Tibial nerve (tissue), 4 donors: Measurements from ENCODE around the gene TBC1D8. TPM values are rescaled to one million over a fixed set of nuclear protein-coding genes. Genes with fewer than 3 reads are reported as not detected.

Source experiments
- DNase-seq, 2 donors: peaks; one replicate each; pipeline ENCODE4 v3.0.0-alpha.2; 2019; ENCODE audit warnings: low spot score in 2 of 2
- H3K27ac ChIP-seq, 4 donors: fragments of 200-600 bp; sonication (generic) in 3 of 4; one replicate each; pipeline ENCODE4 v1.5.1; 2017 to 2019; ENCODE audit warnings: mild to moderate bottlenecking in 1 of 4
- H3K27me3 ChIP-seq, 2 donors: fragments of 200-600 bp; sonication (generic) in 1 of 2; one replicate each; pipeline versions ENCODE4 v1.5.1 to v1.6.0; 2017 to 2019
- H3K36me3 ChIP-seq, 3 donors: fragments of 200-600 bp; sonication (generic); one replicate each; pipeline ENCODE4 v1.5.1; 2018 to 2019
- H3K4me1 ChIP-seq, 4 donors: fragments of 200-600 bp; sonication (generic) in 3 of 4; one replicate each; pipeline ENCODE4 v1.5.1; 2017 to 2019
- H3K4me3 ChIP-seq, 4 donors: fragments of 200-600 bp; sonication (generic) in 3 of 4; one replicate each; pipeline ENCODE4 v1.5.1; 2017 to 2019; ENCODE audit warnings: mild to moderate bottlenecking in 1 of 4, moderate library complexity in 1 of 4
- H3K9me3 ChIP-seq, 4 donors: fragments of 200-600 bp; sonication (generic) in 3 of 4; one replicate each; pipeline ENCODE4 v1.5.1; 2017 to 2019
- EP300 ChIP-seq, 2 donors: sonication (generic); formaldehyde crosslinking; IDR thresholded peaks; one replicate each; pipeline ENCODE4 v1.6.1; 2017; ENCODE audit warnings: antibody characterized with exemption in 2 of 2, mild to moderate bottlenecking in 1 of 2
- POLR2A ChIP-seq, 2 donors: fragments of 450-650 bp; IDR thresholded peaks; one replicate each; pipeline ENCODE4 v1.6.1; 2017; ENCODE audit warnings: antibody characterized with exemption in 2 of 2, mild to moderate bottlenecking in 2 of 2, moderate library complexity in 2 of 2
- WGBS, 2 donors: methylation state at CpG; one replicate each; pipeline ENCODE4 v1.1.5; 2018; 5-methylcytosine and 5-hydroxymethylcytosine counted together
- total RNA-seq, 4 donors: library from RNA; depleted of rRNA; stranded (reverse); fragments of >200 nt; gene quantifications; one replicate each; pipeline ENCODE4 v1.1.0, GENCODE V29; 2016
- TF ChIP-seq, protein P1 (sequence below), 5 experiments: fragments of 200-600 bp in 3 of 5; fragments of 450-650 bp in 2 of 5; sonication (generic) in 3 of 5; IDR thresholded peaks; one replicate each; pipeline ENCODE4 v1.5.1; 2016 to 2019; ENCODE audit warnings: antibody characterized with exemption in 5 of 5, mild to moderate bottlenecking in 3 of 5, moderate library complexity in 2 of 5

The TBC1D8 gene
- total RNA-seq, 4 donors from 2014 or later = 42.4 to 87.9 (median 47.3) TPM

DNA sequence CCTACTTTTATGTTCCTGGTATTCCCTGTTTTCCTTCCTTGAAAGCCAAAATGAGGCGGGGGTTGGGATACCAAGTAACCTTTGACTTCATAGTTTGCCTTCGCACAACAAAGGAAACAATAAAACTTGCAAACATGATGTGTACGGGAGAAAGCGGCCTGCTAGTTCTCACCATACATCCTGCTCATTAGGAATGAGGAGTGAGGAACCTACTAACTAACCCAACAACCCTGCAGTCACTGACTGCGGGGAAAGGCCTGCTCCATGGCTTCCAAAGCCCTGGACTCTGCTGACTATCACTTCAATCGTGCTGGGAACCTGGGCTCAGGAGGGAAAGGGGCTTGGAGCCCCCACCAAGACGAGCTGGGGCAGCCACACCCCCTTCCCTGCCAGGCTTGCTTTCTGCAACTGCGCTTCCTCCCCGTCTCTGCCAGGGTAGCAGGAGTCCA, 124.9 kb downstream of the TBC1D8 start:
- Histone ChIP-seq H3K36me3 (peaks cover 2 to 58% (median 4%) of the 10 kb centered on the region in 3 donors), H3K27me3 (no peaks in the 10 kb centered on the region), H3K27ac (no peak overlapping the region), H3K4me1 (no peaks in the 10 kb centered on the region), H3K9me3 (no peaks in the 10 kb centered on the region), H3K4me3 (no peak overlapping the region)
- no peak for DNase-seq
- WGBS, 2 donors = 53 to 54% methylated on average over 9 of the region's 9 CpGs
- TF ChIP-seq POLR2A (IDR thresholded peaks at IDR 0.05) (no peak), EP300 (IDR thresholded peaks at IDR 0.05) (no peak)
- TF ChIP-seq, protein P1, sequence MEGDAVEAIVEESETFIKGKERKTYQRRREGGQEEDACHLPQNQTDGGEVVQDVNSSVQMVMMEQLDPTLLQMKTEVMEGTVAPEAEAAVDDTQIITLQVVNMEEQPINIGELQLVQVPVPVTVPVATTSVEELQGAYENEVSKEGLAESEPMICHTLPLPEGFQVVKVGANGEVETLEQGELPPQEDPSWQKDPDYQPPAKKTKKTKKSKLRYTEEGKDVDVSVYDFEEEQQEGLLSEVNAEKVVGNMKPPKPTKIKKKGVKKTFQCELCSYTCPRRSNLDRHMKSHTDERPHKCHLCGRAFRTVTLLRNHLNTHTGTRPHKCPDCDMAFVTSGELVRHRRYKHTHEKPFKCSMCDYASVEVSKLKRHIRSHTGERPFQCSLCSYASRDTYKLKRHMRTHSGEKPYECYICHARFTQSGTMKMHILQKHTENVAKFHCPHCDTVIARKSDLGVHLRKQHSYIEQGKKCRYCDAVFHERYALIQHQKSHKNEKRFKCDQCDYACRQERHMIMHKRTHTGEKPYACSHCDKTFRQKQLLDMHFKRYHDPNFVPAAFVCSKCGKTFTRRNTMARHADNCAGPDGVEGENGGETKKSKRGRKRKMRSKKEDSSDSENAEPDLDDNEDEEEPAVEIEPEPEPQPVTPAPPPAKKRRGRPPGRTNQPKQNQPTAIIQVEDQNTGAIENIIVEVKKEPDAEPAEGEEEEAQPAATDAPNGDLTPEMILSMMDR (IDR thresholded peaks at IDR 0.05) = no peak

DNA sequence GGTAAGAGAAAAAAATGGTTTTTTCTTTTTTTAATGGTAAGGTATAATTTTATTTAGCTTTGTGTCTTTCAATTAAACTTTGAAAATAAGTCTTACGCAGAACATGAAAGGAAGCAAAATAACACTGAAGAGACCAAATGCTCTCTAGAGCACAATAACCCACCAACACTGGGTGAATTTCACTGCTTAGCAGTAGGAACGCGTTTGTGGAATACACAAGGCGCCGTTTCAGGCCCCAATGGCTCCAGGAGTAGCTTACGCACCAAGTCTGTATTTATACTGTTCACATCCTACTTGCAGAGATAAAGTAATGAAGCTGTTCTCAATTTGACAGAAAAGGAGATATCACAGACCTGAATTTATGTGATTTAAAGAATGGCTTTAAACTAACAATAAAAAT, 125.6 kb downstream of the TBC1D8 start:
- no peak overlapping the region for H3K27ac ChIP-seq
- no peaks in the 10 kb centered on the region for H3K9me3 ChIP-seq
- H3K4me3 ChIP-seq = no peak overlapping the region
- no peak for TF ChIP-seq EP300 (IDR thresholded peaks at IDR 0.05)
- TF ChIP-seq, protein P1 (IDR thresholded peaks at IDR 0.05) = no peak
- TF ChIP-seq POLR2A (IDR thresholded peaks at IDR 0.05) = no peak
- H3K4me1 ChIP-seq = no peaks in the 10 kb centered on the region
- H3K36me3 ChIP-seq = peaks cover 2 to 62% (median 4%) of the 10 kb centered on the region in 3 donors
- no peaks in the 10 kb centered on the region for H3K27me3 ChIP-seq
- no peak for DNase-seq
- 85% methylated on average over 6 of the region's 6 CpGs for WGBS, 2 donors

DNA sequence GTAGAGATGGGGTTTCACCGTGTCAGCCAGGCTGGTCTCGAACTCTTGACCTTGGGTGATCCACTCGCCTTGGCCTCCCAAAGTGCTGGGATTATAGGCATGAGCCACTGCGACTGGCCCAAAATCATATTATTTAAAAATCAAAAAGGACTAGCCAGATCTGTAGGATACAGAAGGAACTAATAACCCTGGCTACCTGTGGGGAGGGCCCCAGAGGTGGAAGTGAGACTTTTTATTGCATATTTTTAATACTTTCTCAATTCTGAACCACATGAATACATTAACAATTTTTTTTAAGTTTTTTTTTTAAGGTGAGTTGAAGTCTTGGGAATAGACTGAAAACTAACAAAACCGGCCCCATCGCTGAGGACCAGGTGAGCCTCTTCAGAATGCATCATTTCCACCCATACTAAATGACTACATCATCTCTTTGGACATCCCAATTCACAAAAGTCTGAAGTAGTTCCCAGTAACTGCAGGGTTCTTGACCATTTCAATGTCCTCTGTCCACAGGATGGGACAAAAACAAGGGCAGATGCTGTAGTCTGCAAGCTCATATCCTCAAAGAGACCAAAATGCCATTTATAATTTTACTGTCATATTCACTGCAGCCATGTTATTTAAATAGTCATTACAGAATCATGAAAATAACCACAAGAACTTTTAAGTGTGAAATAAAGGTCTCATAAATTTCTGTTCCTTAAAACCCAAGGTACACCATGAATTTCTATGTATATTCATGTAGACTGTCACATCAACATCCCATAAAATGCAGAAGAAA, 127.7 kb downstream of the TBC1D8 start:
- Histone ChIP-seq H3K4me1 (no peaks in the 10 kb centered on the region), H3K4me3 (no peak overlapping the region), H3K36me3 (peaks cover 2 to 67% (median 4%) of the 10 kb centered on the region in 3 donors), H3K27ac (no peak overlapping the region), H3K27me3 (no peaks in the 10 kb centered on the region), H3K9me3 (no peaks in the 10 kb centered on the region)
- 91 to 95% methylated on average over 6 of the region's 6 CpGs for WGBS, 2 donors
- TF ChIP-seq, protein P1 (IDR thresholded peaks at IDR 0.05) = no peak
- TF ChIP-seq POLR2A (IDR thresholded peaks at IDR 0.05) (no peak), EP300 (IDR thresholded peaks at IDR 0.05) (no peak)
- no peak for DNase-seq

DNA sequence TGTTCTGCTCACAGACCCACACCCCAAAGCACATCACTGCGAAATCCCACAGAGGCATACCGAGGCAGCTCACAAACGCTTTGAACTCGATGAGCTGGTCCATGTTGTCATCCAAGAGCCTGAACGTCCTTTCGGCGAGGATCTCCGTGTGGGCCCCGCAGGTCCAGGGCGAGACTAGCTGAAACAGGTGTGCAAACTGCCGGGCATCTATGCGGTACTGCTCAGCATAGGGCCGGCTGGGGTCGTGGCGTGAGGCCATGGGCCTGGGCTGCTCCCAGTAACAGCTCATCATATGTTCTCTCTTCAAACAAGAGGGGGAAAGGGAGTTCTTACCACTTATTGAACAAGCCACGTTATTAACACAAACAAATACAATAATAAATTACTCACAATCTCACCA, 129.0 kb downstream of the TBC1D8 start:
- no peak overlapping the region for H3K27ac ChIP-seq
- no peaks in the 10 kb centered on the region for H3K9me3 ChIP-seq
- 84% methylated on average over 14 to 16 of the region's 16 CpGs for WGBS, 2 donors
- no peaks in the 10 kb centered on the region for H3K27me3 ChIP-seq
- H3K4me1 ChIP-seq = no peaks in the 10 kb centered on the region
- H3K4me3 ChIP-seq = no peak overlapping the region
- DNase-seq = no peak
- TF ChIP-seq POLR2A (IDR thresholded peaks at IDR 0.05) = no peak
- TF ChIP-seq EP300 (IDR thresholded peaks at IDR 0.05) = no peak
- TF ChIP-seq, protein P1 (IDR thresholded peaks at IDR 0.05) = no peak
- H3K36me3 ChIP-seq = peaks cover 2 to 60% (median 4%) of the 10 kb centered on the region in 3 donors

DNA sequence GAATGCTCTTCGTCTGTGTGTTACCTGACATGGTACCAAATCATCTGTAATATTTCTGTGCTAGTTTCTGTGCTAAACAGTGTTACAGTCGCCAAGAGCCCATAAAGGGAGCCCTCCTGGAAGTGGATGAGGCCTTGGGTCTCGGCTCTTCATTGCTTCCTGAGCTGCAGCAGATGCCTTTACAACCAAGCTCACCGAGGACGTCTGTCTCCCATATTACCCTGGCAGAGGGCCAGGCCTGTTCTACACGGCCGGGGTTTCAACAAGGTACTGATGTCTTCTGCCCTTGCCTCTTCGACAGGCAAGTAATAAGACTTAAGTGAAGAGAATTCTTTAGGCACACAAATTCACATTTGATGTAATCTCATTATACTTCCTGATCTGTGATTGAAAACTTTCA, 132.2 kb downstream of the TBC1D8 start:
- Histone ChIP-seq H3K36me3 (peaks cover 2 to 57% (median 4%) of the 10 kb centered on the region in 3 donors), H3K27ac (no peak overlapping the region), H3K27me3 (no peaks in the 10 kb centered on the region), H3K4me3 (no peak overlapping the region), H3K9me3 (no peaks in the 10 kb centered on the region), H3K4me1 (no peaks in the 10 kb centered on the region)
- no peak for DNase-seq
- TF ChIP-seq POLR2A (IDR thresholded peaks at IDR 0.05) (no peak), EP300 (IDR thresholded peaks at IDR 0.05) (no peak)
- TF ChIP-seq, protein P1 (IDR thresholded peaks at IDR 0.05) = no peak
- WGBS, 2 donors = 41 to 63% methylated on average over 8 of the region's 8 CpGs
